Measurements from ENCODE around the gene AIMP2.
"Not testable (repeated sequence)": the region's sequence is repeated elsewhere in the genome, so short reads cannot be mapped to it uniquely, and the experiment has no call there.

AIMP2 gene

DNA sequence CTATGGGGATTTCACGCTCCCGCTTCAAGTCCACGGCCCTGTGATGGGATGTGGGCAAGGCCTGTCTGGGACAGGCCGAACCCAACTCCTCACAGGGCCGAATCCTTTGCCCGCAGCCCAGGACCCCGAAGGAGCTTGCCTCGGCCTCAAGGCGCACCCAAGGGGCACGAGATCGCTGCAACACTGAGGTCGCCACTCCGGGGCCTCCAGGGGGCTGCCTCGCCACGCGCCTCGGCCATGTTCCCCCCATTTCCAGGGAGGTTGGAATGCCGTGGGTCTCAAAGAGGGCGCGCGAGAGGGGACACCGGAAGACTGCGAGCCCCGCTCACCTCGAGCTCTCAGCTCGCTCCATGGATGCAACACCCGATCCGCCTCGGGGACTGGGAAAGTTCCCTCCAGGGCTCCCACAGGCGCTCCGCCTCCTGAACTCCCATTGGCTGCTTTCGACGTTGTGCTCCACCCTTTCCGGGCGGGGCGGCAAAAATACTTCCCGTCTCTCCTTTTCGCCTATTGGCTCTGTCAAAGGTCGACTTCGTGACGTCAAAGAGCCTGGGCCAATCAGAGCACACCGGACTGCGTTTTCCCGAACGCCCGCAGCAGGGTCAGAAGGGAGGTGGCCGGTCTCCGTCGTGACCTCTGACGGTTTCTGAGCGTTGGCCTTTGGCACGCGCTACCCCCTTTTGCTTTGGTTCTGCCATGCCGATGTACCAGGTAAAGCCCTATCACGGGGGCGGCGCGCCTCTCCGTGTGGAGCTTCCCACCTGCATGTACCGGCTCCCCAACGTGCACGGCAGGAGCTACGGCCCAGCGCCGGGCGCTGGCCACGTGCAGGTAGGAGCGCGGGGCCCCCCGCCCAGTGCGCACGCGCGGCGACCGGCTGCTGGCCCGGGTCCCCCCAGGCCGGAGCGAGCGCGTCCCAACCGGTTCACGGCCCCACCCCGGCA is at the start of gene AIMP2, which contains the start of gene PMS2:
AIMP2 (plus strand) TSS at position 605 of the 944 bp plus-strand sequence; CDS start at position 697, 92 bp downstream.
PMS2 (minus strand) TSS at position 382 of the 944 bp plus-strand sequence; CDS start at position 352, 30 bp downstream.
- DNase-seq (ENCODE audit: low read depth in 3 of 3) = peak; percentile 95 to 96 (median 96)

- DNase-seq (ENCODE audit: low read depth in 3 of 3) = not testable (repeated sequence)
Observed at GRCh38 chr7:5963205-5963604, 45.9 kb upstream of the AIMP2 start.

DNA sequence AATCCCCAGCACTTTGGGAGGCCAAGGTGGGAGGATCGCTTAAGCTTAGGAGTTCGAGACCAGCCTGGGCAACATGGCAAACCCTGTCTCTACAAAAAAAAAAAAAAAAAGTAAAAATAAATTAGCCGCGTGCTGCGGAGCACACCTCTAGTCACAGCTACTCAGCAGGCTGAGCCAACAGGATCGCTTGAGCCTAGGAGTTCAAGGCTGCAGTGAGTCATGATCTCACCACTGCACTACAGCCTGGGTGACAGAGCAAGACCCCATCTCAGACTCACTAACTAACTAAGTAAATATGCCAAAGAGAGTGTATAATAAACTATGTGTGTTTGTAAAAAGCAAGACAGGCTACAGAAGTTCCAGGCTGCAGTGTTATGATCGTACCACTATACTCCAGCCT is 45.3 kb upstream of the AIMP2 start:
- not testable (repeated sequence) for DNase-seq (ENCODE audit: low read depth in 3 of 3)

- DNase-seq (ENCODE audit: low read depth in 3 of 3) = not testable (repeated sequence)
Observed at GRCh38 chr7:5970347-5970911, 38.6 kb upstream of the AIMP2 start, which contains the start of gene RSPH10B. RSPH10B (minus strand) TSS chr7:5970689; CDS start chr7:5967116, 3,573 bp downstream.

DNA sequence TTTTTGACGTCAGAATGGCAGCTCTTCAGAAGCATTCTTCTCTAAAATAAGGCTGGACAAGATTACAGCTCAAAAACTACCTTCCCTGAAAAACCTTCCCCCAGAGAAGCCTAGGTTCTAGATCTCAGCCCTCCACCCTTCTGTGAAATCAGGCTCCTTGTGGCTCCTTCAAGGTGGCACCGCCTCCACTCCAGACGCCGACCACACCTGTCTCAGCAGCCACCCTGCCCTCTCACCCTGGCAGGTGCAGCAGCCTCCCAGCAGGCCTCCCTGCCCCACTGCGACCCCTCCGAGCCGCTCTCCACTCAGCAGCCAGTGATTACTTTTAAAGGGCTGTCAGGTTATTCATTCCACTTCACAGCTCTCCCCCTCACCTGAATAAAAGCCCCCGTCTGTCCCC is 35.5 kb upstream of the AIMP2 start:
- DNase-seq (ENCODE audit: low read depth in 3 of 3) = not testable (repeated sequence)

DNA sequence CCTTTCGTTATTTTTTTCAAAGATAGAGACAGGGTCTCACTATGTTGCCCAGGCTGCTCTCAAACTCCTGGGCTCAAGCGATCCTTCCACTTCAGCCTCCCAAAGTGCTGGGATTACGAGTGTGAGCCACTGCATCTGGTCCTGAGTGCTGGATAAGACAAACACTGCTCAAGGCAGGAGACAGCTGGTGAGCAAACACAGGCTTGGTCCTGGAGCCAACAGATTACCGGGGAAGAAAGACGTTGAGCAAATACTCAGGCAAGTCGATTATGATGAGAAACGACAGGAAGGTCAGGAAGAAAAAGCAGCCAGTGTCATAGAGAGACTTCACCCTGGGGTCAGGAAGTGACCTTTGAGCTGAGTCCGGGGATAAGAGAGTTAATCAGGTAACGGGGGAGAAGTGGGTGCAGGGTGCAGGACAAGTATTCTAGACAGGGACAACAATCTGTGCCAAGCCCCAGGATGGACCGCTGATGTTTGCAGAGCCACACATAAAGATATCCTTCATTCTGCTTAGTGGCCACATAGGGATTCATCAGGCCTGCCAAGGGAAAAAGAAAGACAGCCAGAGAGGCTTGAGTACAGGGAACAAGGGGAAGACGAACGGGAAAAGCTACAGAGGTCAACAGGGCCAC is 29.3 kb upstream of the AIMP2 start:
- DNase-seq (ENCODE audit: low read depth in 3 of 3) = not testable (repeated sequence)

GRCh38 chr7:5987061-5987460 is 22.0 kb upstream of the AIMP2 start:
- not testable (repeated sequence) for DNase-seq (ENCODE audit: low read depth in 3 of 3)

DNA sequence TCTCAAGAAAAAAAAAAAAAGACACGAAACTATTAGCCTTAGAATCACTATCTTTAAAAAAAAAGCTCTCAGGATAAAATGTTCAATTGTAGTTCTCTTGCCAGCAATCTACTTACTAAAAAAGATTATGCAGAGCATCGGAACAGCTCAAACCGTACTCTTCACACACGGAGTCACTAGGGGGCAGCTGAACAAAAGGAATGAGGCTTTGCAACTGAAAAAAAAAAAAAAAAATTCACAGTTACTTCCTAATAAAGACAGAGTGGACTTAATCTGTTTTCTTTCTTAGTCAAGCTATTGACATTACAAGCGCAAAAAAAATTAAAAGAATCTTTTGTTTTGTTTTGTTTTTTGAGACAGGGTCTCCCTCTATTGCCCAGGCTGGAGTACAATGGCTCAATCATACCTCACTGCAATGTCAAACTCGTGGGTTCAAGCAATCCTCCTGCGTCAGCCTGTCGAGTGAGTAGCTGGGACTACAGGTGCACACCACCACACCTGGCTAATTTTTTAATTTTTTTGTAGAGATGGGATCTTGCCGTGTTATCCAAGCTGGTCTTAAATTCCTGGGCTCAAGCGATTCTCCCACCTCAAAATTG is 11.8 kb upstream of the AIMP2 start:
- DNase-seq (ENCODE audit: low read depth in 3 of 3) = no peak

GRCh38 chr7:6007386-6007785 is 1.7 kb upstream of the AIMP2 start:
- no peak for DNase-seq (ENCODE audit: low read depth in 3 of 3)

DNA sequence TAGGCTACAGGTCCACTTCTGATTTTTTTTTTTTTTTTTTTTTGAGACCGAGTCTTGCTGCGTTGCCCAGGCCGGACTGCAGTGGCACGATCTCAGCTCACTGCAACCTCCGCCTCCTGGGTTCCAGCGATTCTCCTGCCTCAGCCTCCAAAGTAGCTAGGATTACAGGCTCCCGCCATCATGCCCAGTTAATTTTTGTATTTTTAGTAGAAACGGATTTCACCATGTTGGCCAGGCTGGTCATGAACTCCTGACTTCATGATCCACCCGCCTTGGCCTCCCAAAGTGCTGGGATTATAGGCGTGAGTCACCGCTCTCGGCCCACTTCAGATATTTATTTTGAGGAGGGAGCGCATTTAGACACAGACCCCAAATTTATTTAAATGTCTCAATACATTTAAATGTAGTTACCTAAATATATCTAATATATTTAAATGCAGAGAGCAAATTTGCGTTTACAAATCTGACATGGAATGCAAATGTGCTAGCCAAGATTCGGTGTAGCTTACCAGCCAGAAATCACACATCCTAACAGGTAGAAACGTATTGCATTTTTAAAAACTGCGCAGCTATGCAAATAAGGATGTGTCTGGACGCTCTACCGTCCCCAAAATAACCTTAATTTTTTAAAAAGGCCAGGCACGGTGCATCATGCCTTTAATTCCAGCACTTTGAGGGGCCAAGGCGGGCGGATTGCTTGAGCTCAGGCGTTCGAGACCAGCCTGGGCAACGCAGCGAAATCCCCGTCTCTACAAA is 1.1 kb upstream of the AIMP2 start:
- DNase-seq (ENCODE audit: low read depth in 3 of 3) = not testable (repeated sequence)

- DNase-seq (ENCODE audit: low read depth in 3 of 3) = not testable (repeated sequence)
Observed at GRCh38 chr7:6010370-6010769, 1.3 kb downstream of the AIMP2 start.

GRCh38 chr7:6011541-6011940 is 2.5 kb downstream of the AIMP2 start:
- no peak for DNase-seq (ENCODE audit: low read depth in 3 of 3)

DNA sequence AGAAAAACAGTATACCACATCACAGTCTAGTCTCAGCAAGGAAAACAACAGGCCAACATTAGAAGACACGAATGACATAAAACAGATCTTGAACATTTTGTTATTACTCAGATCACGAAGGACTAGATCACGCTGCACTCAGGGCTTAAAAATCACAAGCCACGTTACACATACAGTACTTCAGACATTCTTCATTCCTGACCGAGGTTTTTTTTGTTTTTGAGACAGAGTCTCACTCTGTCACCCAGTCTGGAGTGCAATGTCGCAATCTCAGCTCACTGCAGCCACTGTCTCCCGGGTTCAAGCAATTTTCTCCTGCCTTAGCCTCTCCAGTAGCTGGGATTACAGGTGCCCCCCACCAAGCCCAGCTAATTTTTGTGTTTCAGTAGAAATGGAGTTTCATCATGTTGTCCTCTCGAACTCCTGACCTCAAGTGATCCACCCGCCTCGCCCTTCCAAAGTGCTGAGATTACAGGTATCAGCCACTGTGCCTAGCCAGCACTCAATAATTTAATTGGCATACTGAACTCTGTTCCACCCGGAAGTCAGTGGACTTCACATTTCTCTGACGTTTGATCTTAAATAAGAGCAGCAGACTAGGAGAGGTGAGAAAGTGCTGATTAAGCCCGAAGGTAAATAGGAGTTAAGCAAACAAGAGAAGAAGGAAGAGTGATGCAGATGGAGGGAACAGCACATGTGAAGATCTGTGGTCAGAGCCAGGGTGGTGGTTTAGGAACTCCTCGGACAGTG is 3.5 kb downstream of the AIMP2 start:
- no peak for DNase-seq (ENCODE audit: low read depth in 3 of 3)

DNA sequence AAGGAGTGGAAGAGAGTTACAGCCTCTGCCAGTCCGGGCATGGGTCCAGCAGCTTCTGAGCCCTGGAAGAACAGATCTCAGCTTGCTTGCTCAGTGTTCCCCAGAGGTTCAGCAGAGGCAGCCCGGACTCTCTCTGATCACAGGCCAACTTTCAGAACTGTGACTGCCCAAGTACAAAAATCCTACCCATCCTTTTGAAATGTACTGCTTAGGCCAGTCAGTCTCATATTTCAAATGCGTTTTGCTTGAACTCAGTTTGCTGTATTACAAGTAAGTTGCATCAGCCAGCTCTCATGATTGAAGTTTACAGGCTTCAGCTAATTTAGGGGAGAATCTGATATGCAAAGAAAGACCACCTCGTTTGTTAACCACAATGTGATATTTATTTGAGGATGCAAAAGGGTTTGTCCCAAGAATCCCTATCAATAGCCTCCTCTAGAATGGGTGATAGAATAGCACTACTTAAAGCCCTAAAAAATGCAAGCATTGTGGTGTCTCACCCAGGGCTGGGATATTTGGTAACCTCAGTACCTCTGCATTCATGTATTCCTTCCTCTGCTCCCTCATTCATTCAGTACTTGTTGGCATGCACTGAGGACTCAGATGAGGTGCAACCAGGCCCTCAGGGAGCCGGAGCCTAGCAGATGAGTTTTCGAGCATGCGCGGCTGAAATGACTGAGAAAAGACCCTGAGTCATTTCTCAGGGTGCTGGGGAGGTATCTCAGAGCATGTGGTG is 7.0 kb downstream of the AIMP2 start:
- peak in 1 of 3 donors; percentile 8 for DNase-seq (ENCODE audit: low read depth in 3 of 3)

- DNase-seq (ENCODE audit: low read depth in 3 of 3) = no peak
Observed at GRCh38 chr7:6016653-6016966, 7.5 kb downstream of the AIMP2 start.

DNA sequence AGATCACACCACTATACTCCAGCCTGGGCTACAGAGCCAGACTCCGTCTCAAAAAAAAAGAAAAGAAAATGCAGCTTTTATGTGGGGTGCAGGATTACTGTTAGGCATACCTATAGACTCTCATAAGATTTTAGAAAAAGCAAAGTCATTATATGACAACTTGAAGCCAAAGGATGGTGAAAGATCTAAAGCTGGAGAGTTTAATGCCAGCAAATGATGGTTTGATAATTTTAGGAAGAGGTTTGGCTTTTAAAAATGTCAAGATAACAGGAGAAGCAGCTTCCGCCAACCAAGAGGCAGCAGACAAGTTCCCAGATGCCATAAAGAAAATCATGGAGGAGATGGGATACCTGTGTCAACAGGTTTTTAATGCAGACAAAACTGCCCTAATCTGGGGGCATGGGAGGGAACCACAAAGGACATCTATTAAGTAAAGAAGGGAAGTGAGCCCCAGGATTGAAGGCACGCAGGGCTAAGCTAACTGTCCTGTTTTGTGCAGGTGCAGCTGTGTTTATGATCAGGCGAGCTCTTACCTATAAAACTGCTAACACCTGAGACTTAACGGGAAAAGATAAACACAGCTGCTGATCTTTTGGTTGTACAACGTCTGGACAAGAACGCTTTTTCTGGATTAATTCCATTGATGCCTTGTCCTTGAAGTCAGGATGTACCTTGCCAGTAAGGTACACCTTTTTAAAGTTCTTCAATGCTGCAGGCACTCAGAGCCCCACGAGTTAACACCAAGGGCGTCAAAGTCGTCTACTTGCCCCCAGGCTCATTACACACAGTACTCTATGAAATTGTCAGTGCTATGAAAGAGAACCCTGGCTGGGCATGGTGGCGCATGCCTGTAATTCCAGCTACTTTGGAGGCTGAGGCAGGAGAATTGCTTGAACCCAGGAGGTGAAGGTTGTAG is 11.6 kb downstream of the AIMP2 start:
- DNase-seq (ENCODE audit: low read depth in 3 of 3) = no peak

DNA sequence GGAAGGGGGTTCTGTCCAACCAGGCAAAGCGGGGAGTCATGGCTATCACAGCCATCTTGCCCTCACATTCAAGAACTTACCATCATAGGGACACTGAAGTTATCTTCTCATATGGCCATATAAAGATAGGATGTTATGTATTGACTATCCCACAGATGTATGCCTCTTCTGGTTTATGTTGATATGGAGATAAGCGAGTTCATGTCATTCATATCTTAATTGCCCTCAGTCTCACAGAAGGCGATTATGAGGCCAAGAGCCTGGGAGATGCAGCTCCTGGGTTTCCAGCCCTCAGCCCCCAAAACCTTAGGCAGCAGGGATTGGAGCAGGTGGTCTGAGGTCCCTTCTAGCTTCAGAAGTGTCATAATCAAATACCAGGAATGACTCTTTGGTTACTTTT is 13.6 kb downstream of the AIMP2 start:
- no peak for DNase-seq (ENCODE audit: low read depth in 3 of 3)

GRCh38 chr7:6023974-6024435 is 14.9 kb downstream of the AIMP2 start:
- no peak for DNase-seq (ENCODE audit: low read depth in 3 of 3)
